GM18502 (cell line): ENCODE data around the gene AHCYL1.
"Not testable (repeated sequence)": the region's sequence is repeated elsewhere in the genome, so short reads cannot be mapped to it uniquely, and the experiment has no call there.

Experiments
- ATAC-seq: cut with Tn5 transposase; IDR thresholded peaks from one replicate; pipeline ENCODE4 v1.9.1; 2021; ENCODE audit warnings: mild to moderate bottlenecking; ENCODE audit not compliant: unreplicated experiment, poor library complexity

Gene AHCYL1

DNA sequence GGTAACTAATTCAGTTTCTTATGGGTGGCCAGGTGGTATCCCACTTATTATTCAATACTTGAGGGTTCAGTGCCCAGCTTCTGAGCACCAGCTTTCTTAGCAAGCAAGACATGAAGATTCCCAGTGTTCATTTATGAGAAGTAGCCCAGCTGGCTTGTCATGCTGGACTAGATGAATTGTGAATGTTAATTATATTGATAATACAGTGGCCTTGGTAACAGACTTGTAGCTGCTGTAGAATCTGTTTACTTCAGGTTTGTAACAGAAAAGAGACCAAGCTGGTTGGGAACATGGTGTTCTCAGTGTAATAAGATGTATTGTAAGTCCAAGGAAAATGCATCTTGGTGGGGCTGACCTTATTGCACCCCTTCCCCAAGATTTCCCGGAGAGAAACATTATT lies 10.1 kb downstream of the AHCYL1 start:
- ATAC-seq, result no peak

DNA sequence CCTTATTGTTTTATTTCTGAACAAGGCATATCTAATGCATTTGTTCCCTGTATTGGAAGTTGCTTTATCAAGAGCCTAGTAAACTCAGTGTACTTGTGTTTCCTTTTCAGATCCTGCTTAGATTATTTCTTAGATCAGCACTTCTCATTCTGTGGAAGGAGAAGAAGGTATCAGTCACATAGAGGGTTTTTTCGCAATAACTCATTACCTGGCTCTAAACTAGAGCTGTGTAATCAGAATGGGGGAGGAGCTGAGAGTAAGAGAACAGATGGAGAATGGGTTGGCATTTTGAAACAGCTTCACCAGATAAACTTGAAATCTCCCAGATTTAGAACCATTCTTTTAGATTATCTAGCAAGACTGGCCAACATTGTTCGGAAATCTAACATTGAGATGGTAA lies 11.0 kb downstream of the AHCYL1 start:
- ATAC-seq, result no peak

DNA sequence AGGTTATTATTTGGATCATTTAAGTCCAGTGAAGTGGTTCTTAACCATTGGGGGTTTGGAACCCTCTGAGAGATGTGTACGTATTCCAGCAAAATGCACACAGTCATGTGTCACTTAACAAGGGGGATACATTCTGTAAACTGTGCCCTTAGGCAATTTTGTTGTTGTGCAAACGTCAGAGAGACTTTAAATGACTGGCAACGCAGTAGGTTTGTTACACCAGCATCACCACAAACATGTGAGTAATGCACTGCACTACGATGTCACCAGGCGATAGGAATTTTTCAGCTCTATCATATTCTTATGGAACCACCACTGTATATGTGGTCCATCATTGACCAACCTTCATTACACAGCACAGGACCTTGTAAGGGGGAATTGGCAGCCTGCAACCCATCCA lies 11.9 kb downstream of the AHCYL1 start:
- no peak for ATAC-seq

DNA sequence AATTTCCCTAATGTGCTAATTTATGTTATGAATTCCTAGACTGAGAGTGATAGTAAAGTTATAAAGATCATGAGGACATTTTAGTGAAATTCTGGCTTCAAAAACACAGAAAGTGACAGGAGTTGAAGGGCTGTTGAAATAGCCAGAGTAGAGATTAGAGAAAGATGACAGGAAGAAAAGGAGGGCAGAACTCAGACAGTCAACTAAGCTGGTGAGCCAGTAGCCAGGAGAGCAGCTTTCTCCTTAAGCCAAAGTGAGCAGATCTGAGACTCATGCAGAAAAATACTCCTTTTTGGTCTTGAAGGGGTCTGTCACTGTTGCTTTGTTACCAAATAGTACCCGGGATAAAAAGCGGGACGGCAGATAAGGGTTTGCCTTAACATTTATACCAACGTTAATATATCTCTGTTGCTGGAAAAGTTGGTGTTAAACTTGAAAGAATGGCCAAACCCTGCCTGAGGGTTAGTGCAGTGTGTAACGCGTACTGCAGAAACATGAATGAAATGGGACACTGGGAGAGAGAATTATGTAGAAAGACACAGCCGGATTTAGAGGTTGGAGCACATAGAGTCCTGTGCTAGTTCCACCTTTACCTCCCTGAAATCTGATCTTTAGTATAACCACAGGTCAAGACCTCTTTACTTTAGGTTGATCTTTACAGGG lies 12.8 kb downstream of the AHCYL1 start:
- no peak for ATAC-seq

DNA sequence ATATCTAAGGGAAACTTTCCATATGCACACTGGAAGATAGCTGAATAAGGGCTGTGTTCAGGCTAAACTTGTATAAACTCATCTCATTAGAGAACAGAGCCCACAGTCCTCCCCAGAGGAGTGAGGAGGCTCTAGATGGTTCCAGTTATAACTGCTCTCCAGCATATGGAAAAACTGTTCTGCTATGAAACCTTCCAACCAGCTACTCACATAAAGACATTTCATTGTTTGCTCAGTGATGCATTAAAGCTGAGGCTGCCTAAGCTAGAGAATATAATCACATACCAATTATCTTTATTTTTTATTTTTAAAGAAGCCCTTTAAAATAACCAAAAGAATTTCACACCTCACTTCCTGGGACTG lies 13.3 kb downstream of the AHCYL1 start:
- ATAC-seq, result no peak

DNA sequence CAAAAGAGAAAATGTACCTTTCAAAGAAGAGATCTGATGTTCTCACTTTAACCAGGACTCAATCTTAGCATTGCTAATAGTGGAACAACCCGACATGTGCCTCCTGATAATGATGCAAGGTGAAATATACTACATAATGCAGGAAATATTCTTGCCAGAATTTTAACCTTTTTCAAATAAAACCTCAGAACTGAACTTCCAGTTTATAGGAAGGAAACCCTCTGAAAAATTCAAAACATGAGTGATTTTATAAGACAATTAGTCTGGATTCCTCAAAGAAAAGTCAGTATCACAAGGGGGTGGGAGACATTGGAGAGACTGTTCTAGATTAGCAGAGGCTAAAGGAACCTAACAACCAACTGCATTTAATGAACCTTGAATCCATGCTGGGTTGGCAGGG lies 18.1 kb downstream of the AHCYL1 start:
- ATAC-seq, result no peak

DNA sequence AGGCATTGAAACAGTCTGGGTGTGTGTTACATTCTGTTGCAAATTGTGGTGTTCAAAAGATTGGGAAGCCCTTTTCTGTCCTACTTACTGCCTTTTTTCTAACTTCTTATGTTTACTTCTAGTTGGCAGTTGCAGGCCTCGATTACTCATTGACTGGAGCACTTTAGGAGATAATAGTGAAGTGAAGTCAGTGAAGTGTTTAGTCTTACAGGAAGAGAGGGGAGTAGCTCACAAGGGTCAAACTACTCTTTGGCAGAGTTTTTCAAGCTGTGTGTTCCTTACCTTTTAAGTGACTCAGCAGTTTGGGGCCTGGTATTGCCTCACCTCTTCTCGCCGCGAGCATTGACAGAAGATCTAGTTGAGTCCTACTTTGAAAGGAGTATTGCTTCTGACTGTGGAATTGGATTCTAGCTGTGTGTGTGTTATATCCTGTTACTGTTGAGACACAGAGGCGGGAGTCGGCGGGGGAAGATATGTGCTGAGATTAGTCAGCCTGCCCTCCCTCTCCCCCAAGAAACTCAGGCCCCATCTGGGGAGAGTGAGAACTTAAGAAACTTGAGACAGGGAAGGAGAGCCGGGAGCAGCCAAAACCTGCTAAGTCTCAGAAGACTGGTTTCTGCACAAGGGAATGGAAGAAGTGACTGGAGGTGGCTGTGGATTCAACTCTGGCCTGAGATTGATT lies 19.3 kb downstream of the AHCYL1 start:
- ATAC-seq, result peak; percentile 81

DNA sequence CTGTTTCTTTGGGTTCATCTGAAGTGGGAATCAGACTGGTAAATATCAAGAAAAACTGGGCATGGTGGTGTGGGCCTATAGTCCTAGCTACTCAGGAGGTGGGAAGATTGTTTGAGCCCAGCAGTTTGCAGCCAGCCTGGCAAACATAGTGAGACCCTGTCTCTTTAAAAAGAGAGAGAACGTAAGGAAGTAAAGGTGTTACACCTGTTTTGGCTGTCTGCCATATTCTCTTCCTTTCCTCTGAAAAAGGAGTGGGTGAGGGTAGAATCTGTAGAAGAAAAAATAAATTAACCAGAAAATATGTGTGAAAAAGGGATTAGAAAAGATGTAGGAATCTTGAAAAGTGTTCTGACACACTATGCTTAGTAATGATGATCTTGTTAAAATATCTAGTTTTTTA lies 20.0 kb downstream of the AHCYL1 start:
- ATAC-seq, result no peak

DNA sequence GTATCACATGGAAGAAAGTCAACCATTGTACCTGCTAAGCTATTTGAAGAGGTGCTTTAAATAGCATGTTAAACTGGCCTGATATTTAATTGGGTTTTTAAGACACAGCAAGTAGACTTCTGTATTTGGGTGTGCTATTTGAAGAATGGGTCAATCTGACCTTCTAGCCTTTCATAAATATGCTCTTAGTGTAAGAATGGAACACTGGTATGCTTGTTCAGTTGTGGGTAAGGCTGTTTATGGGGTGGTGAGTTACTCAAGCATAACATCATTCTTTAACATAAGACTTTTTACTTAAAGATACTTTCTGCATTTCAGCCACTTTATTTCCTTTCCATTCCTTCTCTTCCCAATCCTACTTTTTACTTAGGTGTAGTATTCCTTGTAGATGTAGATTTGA lies 21.4 kb downstream of the AHCYL1 start:
- ATAC-seq, result no peak

DNA sequence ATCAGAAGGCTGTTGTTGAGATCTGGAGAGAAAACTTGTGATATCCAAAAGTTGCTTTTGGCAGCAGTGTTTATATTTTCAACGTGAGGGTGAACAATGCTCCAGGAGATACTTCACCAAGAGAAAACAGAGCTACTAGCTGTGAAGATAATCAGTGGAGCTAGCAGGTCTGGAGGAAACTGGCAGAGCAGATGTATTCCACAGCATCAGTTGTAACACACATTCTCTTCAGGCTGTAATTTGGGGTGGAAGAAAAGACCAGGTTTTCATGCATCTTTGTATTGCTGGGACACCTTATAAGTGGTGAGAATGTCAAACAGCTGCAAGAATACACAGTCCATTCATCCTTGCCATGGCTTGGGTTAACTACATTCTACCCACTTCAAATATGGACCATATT lies 22.0 kb downstream of the AHCYL1 start:
- no peak for ATAC-seq

DNA sequence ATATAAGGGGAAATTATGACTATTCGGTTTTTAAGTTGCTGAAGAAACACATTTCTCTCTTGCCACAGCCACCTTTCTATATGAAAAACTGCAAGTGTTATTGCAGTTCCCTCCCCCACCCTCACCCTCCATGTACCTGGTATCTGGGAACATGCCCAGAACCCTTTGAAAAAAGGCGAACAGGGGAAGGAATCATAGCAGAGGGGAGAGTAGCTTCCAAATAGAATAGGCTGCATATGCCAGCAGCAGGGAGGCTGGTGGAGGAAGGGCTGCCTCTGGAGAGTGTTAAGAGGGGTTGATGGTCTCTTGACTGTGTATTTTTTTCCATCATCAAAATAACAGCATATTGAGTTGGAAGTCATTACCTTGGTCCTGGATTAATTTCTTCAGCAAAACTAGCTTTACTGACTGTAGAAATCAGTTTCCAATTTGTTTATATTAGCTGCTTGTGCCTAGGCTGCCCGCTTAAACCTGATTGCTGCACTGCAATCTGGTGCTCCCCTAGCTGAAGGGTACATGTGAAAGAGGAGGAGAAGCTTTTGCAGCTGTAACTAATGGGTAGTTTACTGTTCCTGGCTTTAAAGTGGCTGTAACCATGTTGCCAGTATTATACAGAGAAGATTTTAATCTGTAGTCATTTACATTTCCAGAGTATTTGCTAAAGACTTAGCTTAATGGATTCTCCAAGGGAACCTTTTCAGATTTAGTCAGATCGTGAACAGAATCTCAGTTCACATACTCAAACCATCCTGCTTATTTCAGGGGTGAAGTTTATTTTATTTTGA lies 22.7 kb downstream of the AHCYL1 start:
- ATAC-seq, result no peak

DNA sequence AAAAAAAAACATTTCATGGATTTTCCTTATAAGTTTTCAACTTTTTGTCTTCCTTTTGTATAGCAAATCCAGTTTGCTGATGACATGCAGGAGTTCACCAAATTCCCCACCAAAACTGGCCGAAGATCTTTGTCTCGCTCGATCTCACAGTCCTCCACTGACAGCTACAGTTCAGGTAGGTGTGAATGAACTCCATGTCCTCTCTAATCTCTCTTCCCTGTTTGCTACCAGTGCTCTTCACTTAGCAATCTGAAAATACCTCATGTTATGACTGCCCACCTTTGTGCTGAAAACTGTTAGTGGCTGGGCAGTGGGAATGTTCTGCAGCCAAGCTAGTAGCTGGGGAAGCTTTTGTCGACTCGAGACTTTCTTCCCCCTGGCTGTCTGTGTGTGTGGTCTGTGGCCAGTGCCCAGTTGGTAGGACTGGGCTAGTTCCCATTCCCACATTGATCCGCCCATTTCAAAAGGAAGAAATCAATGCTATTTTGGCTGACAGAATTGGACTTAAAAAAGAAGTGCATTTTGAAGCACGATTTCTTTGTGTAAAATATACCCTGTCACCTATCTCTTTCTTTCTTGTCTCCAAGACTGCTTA lies 24.5 kb downstream of the AHCYL1 start:
- ATAC-seq, result no peak

DNA sequence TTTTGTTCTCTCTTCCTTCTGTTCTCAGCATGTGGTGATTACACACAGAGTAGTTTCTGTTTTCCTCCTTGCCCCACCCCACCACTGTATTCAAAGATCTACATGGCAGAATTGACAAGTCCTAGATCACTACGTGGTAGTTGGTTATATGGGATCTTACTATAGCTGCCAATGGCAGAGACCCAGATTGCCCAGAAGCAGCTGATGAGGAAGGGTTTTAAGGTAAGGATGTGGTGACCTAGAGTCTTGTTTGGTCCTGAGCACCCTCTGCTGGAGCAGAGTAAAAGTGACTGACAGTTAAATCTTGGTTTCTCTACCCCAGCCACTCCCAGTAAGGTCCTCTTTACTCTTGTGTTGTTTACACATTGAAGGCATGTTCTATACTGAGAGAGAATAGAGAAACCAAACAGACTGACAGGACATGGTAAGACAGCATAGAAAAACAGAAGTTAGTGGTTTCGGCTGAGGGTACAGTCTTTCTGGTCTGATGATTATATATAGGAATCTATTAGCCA lies 27.0 kb downstream of the AHCYL1 start:
- ATAC-seq, result peak; percentile 97

DNA sequence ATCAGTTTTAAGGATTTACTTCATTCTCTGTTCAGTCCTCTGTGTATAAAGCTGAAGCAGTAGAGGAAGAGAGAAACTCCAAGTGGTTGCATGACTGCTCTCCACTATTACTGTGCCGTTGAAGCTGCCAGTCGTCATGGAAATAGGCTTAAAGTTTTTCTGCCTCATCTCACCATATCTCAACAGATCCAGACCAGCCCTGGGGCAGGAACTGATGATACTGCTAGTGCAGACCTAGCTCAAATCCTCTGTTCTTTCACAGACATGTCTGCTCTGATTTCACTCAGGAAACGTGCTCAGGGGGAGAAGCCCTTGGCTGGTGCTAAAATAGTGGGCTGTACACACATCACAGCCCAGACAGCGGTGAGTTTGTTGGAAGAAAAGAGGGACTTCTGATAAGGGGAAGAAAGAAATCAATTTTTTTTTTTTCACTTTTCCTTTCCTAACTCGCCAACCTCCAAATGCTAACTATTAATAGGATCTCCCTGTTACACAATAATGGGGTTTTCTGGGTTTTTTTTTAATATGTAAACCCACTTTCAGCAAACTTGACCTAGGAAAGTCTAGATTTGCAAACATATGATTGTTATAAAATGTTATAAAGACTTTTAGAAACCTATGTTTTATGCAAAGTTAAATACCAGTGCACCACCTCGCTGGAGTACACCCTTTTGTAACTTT lies 27.7 kb downstream of the AHCYL1 start:
- peak; percentile 74 for ATAC-seq

DNA sequence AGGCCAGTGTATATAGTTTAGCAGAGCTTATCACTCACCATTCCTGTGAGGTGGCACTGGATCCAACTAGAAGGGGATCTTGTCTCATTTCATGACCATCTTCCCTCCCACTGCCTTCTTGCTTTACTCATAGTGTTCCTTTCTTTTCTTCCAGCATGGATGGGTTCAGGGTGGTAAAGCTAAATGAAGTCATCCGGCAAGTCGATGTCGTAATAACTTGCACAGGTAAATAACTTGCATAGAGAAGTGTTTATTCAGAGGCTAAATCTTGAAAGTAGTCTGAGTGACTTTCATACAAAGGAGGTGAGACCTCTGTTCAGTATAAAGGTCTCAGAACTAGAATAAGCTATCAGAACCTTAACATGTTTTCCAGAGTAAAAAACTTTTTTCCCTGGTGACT lies 33.2 kb downstream of the AHCYL1 start:
- ATAC-seq, result no peak

DNA sequence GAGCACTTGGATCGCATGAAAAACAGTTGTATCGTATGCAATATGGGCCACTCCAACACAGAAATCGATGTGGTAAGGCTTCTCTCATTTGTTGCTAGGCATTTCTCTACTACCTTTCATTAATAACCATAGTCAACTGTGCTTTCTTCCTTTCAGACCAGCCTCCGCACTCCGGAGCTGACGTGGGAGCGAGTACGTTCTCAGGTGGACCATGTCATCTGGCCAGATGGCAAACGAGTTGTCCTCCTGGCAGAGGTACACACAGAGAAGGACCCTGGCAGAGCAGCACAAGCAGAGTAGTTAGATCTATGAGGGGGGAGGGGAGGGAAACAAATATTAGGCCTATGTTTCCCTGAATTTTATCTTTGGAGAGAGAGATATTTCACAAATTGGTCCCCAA lies 33.8 kb downstream of the AHCYL1 start:
- ATAC-seq, result no peak

DNA sequence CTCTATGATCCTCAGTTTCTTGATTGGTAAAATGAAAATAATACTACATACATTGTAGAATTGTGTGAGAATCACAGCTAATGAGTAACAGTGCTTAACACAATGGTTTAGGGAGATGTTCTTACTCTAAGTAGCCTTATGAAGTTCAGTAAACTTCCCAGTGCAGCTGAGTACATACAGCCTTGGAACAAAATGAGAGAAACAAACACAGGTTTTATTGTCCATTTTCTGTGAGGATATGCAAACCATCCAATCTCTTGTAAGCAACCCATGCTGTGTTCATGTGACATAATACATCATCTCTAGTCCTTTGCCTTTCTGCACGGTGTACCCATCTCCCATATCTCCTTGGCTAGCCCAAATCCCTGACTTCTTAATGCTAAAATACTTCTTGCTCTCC lies 35.2 kb downstream of the AHCYL1 start:
- no peak for ATAC-seq

DNA sequence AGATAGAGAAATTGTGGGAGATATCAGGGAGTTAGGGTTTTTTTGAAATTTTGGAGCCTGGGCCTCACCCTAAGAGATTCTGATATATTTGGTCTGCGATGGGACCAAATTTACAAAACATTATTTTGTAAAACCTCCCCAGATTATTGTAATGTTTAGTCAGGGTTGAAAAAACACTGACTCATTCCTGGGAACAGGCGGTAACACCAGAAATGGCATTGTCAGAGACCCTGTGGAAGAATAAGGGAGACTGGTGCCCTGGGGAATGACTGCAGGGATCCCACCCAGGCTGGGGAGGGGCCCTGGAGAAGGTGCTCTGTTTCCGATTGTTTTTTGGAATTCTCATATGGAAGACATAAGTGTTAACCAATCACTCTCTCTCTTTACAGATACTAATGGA lies 36.7 kb downstream of the AHCYL1 start:
- no peak for ATAC-seq

DNA sequence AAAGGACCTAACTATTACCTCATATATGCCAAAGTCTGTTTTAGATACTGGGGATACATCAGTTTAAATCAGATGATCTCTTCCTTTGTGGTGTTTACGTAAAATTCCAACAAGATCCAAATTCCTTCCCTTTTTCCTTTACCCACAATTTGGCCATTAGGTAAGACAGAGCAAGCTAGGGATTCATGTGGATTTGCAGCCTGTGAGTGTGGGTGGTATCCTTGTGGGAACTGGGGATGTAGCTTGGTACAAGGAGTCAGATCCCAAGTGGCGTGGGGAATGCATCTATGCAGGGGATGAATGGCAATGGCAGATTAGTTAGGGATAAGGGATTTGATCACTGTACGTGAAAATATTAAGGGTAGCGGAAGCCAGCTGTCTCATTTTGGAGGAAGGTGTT lies 40.0 kb downstream of the AHCYL1 start:
- no peak for ATAC-seq

DNA sequence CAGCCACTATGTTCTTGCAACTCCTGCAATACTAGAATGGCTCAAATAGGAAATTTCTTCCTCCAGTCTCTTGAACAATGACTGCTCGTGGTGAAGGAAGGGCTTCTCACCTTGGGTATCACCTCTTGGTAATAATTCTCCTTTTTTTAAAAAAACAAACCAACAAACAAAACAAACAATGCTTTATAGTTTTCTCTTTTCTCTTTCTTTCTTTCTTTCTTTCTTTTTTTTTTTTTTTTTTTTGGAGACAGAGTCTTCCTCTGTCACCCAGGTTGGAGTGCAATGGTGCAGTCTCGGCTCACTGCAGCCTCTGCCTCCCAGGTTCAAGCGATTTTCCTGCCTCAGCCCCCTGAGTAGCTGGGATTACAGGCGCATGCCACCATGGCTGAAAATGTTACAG lies 46.1 kb downstream of the AHCYL1 start:
- ATAC-seq, result not testable (repeated sequence)
